ENCODE results near the gene COLGALT1.
"Not testable (repeated sequence)": the region's sequence is repeated elsewhere in the genome, so short reads cannot be mapped to it uniquely, and the experiment has no call there.

DNA sequence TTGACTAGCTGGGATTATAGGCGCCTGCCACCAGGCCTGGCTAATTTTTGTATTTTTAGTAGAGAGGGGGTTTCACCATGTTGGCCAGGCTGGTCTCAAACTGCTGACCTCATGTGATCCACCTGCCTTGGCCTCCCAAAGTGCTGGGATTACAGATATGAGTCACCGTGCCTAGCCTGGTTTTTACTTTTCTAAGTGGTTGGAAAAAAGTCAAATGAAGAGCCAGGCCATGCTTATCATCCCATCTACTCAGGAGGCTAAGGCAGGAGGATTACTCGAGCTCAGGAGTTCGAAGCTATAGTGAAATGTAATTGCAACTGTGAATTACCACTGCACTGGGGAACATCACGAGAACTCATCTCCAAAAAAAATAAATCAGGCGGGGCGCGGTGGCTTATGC lies 36.8 kb upstream of the COLGALT1 start:
- TF ChIP-seq, protein P1, sequence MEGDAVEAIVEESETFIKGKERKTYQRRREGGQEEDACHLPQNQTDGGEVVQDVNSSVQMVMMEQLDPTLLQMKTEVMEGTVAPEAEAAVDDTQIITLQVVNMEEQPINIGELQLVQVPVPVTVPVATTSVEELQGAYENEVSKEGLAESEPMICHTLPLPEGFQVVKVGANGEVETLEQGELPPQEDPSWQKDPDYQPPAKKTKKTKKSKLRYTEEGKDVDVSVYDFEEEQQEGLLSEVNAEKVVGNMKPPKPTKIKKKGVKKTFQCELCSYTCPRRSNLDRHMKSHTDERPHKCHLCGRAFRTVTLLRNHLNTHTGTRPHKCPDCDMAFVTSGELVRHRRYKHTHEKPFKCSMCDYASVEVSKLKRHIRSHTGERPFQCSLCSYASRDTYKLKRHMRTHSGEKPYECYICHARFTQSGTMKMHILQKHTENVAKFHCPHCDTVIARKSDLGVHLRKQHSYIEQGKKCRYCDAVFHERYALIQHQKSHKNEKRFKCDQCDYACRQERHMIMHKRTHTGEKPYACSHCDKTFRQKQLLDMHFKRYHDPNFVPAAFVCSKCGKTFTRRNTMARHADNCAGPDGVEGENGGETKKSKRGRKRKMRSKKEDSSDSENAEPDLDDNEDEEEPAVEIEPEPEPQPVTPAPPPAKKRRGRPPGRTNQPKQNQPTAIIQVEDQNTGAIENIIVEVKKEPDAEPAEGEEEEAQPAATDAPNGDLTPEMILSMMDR (tag by site-specific recombination; IDR thresholded peaks at IDR 0.05), result not testable (repeated sequence)
- not testable (repeated sequence) for TF ChIP-seq KLF1 (tag by site-specific recombination; IDR thresholded peaks at IDR 0.05); ZNF514 (tag by site-specific recombination; IDR thresholded peaks at IDR 0.05); ZNF239 (tag by site-specific recombination; IDR thresholded peaks at IDR 0.05); TCF7L2 (IDR thresholded peaks at IDR 0.05; ENCODE audit: borderline replicate concordance, low read depth, low read length); PBX3 (CRISPR knock-in tag; IDR thresholded peaks at IDR 0.05); ZBTB6 (tag by site-specific recombination; IDR thresholded peaks at IDR 0.05); PRDM4 (tag by site-specific recombination; IDR thresholded peaks at IDR 0.05); ZSCAN5A (tag by site-specific recombination; IDR thresholded peaks at IDR 0.05); ZNF335 (tag by site-specific recombination; conservative IDR thresholded peaks at IDR 0.05); ZNF214 (tag by site-specific recombination; IDR thresholded peaks at IDR 0.05; ENCODE audit: borderline replicate concordance); ZNF544 (tag by site-specific recombination; IDR thresholded peaks at IDR 0.05)
- TF ChIP-seq, protein P2, sequence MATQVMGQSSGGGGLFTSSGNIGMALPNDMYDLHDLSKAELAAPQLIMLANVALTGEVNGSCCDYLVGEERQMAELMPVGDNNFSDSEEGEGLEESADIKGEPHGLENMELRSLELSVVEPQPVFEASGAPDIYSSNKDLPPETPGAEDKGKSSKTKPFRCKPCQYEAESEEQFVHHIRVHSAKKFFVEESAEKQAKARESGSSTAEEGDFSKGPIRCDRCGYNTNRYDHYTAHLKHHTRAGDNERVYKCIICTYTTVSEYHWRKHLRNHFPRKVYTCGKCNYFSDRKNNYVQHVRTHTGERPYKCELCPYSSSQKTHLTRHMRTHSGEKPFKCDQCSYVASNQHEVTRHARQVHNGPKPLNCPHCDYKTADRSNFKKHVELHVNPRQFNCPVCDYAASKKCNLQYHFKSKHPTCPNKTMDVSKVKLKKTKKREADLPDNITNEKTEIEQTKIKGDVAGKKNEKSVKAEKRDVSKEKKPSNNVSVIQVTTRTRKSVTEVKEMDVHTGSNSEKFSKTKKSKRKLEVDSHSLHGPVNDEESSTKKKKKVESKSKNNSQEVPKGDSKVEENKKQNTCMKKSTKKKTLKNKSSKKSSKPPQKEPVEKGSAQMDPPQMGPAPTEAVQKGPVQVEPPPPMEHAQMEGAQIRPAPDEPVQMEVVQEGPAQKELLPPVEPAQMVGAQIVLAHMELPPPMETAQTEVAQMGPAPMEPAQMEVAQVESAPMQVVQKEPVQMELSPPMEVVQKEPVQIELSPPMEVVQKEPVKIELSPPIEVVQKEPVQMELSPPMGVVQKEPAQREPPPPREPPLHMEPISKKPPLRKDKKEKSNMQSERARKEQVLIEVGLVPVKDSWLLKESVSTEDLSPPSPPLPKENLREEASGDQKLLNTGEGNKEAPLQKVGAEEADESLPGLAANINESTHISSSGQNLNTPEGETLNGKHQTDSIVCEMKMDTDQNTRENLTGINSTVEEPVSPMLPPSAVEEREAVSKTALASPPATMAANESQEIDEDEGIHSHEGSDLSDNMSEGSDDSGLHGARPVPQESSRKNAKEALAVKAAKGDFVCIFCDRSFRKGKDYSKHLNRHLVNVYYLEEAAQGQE (tag by site-specific recombination; IDR thresholded peaks at IDR 0.05), result not testable (repeated sequence)
- TF ChIP-seq, protein P3, sequence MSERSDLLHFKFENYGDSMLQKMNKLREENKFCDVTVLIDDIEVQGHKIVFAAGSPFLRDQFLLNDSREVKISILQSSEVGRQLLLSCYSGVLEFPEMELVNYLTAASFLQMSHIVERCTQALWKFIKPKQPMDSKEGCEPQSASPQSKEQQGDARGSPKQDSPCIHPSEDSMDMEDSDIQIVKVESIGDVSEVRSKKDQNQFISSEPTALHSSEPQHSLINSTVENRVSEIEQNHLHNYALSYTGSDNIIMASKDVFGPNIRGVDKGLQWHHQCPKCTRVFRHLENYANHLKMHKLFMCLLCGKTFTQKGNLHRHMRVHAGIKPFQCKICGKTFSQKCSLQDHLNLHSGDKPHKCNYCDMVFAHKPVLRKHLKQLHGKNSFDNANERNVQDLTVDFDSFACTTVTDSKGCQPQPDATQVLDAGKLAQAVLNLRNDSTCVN (tag by site-specific recombination; optimal IDR thresholded peaks at IDR 0.05), result not testable (repeated sequence)
